ENCODE results near the gene DNAAF8.

DNAAF8 gene

DNA sequence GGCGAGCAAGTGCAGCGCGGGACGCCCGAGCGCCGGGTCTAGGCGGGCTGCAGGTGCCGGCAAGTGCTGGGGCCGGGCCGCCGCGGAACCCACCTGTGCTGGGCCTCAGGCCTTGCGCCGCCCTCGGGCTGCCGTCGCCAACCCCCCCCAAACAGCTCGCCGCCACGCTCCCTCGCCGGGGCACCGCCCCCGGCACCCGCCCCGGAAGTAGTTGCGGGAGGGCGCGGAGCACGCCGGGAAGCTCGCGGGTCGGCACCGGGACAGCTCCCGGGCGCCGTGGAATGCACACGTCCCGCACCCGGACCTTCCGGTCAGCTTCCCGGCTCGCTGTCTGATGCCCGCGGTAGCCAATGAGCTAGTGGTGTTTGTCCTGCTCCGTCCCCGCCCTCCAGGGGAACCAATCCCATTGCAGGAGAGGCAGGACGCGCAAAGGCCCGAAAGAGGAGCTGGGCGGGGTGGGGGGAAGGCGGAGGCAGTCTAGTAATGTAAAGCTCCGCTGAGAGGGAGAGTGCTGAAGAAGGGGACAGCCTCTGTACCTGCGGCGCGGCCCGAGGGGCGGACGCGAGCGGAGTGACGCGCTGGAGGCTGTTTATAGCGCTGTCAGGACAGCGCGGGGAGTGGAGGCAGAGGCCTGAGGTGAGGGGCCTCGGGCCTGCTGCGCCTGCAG lies at the start of gene DNAAF8, which contains the start of gene ANKS3:
DNAAF8 (plus strand) TSS at position 475 of the 667 bp plus-strand sequence. CDS start 1,978 bp downstream, outside the sequence.
ANKS3 (minus strand) TSS at position 209 of the 667 bp plus-strand sequence. CDS start 4,122 bp downstream, outside the sequence.
- peak; percentile 98 for DNase-seq

DNA sequence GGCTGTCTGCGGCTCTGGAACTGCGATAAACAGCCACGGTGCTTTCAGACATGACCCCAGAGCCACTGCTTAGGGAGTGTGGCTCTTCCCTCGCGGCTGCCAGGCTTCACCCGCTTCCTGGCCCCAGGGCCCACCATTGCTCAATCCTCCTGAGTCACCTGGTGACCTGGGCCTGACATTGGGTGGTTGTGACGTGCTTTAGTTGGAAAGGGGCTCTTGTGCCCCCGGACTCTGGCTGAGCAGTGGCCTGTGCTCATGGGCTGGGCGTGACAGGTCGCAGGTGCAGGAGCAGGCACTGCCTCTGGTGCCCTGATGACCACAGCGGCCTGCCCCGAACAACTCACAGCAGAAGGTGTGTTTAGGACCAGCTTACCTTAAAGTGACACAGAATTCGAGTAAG lies 49.6 kb upstream of the DNAAF8 start:
- DNase-seq: no peak

DNA sequence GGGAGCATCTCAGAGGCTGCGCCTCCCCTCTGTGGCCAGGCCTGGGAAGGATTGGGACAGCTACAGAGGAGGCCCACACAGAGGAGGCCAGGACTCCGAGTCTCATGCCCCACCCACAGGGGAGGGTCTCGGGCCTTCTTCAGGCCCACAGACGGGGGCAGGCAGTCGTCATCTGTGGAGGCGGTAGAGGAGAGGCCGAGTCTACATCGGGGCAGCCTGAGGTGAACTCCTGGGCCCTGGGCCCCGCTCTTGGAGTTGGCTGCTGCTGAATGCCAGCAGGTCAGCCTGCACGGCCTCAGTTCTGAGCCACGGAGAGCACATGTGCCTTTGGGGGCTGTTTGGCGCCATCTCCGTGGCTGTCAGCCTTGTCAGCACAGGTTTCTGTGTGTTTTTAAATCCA lies 49.0 kb upstream of the DNAAF8 start:
- no peak for DNase-seq

DNA sequence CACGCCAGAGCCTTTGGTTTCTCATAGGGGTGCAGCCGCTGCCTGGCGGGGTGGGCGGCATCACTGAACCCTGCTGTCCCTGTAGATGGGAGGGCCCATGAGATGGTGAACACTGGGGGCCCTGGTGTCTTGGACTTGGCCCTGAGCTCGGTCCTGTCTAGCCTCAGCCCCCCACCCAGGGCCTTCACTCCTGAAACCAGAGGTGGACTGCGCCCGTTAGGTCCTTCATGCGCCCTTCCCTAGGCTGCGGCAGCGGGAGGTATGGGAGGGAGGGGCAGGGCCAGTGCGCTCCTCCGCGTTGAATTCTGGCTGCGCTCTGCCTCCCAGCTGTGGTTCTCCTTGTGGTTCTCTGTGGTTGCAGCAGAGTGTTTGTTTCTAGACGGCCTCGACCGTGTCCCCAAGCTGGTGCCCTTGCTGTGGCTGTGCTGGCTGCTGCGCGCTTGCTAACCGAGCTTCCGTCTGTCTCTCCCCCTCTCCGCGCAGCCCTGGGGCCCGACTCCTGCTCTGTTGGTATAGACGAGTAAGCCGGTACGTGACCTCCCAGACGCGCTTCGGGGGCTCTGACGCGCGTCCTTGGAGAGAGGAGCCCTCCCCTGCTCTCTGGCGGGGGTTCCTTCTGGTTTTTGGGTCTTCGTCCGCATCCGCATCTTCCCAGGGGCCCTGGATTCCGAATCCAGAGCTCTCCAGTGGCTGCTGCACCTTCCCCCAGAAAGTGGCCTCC lies 48.4 kb upstream of the DNAAF8 start:
- DNase-seq: no peak

DNA sequence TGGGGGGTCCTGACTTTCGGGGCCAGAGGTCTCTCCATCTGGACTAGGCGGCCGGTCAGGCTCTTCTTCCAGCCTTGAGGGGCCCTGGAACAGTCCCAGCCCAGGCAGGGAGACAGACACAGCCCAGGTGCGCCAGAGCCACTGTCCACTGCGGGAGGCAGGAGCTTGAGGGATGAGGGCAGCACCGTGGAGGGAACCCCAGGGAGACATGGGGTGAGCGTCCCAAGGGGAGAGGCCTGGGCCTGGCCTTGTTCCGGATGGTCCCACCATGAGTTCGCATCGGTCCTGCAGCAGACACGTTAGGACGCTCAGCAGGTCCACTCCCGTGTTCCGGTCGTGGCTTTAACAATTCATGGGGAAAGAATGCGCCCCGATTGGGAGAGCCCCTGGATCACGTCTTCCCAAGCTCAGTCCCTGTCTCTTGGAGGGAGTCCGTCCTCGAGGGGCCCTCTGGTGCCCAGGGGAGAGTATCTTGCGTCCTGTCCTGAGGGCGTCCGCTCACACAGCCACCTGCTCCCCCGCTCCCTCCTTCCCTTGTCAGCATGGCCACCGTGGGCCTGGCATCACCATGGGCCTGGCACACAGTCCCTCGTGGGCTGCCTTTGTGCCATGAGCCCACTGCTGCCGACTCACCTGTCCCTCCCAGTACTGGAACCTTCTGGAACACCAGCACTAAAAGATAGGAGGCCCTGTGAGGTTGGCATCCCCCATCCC lies 47.7 kb upstream of the DNAAF8 start:
- DNase-seq: no peak

DNA sequence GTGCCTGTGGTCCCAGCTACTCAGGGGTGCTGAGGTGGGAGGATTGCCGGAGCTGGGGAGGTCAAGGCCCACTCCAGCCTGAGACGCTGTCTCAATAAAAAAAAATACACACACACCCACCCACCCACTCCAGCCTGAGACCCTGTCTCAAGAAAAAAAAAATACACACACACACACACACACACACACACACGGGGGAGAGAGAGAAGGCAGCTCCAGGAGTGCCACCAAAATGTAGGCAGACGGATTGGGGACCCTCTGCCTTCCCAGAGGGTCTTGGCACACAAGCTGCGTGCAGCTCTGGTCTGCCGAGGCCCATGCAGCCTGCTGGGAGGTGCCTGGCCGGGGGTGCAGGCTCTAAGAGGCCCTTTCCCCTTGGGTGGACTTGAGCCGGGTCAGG lies 46.9 kb upstream of the DNAAF8 start:
- no peak for DNase-seq

DNA sequence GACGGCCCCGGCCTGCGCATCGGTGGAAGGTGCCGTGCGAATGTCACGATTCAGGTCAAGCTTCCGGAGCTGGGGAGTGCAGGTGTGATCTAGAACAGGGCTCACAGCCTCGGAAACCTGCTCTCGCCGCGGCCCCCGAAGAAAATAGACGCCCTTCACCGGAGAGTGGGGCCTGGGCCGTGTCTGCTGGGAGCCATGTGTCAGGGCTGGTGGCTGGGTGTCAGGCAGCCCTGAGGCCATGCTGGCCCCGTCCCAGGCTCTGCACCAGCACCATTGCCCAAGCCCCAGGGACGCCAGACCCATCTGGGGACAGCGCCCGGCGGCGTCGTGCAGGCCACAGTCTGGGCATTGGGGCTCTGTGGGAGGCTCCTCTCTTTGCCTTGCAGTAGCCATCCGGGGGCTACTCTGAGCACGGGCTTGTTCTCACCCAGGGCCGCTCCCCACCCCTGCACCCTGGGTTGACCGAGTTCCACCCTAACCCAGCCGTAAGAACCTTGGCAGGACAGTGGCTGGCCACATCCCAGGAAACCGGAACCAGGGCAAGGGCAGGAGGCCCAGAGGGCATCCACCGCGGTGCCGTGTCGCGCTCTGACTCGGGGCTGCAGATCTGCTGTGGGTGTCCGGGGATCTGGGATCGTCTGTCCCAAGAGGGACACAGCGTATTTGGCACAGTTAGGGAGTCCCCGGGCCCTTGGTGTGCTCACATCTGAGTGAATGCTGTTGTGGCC lies 46.2 kb upstream of the DNAAF8 start:
- DNase-seq: no peak

DNA sequence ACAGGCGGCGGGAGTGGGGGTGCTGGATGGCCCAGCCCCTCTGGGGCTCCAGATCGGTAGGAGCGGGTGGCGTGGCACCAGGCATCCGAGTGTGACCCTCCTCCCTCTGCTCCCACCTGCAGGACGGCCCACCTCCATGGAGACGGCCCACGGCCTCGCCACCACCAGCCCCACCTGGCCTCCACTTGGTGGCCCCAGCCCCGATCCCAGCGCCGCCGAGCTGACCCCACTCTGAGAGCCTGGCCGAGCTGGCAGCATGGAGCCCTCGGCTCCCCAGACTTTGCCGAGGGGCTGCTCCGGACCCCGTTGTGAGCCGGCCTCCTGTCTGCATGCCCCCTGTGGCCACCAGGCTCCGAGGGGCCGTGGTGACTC lies 45.7 kb upstream of the DNAAF8 start:
- no peak for DNase-seq

DNA sequence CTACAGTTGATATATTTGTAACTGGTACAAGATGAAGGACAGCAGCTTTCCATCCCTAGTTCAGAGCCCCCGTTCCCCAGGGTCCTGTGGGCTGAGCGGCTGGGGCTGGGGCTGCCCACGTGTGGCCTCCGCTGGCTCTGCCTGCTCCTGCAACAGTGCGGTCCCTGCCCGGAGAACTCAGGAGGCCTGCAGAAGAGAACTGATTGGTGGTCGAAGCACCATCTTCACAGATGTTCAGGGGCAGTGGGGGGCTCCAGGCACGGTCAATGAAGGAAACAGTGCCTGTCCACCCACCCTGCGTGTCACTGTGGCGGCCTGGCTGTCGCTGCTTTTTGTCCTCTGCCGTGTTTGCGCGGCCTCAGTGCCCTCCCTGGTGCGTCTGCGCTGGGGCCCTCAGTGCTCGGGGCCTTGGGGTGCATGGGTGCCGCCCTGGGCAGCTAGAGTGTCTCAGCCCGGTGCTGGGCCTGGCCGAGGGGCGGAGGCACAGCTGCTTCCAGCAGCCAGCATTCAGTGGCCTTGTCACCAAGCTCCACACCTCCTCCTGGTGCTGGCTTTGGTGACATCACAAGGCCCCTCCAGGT lies 45.2 kb upstream of the DNAAF8 start:
- no peak for DNase-seq

DNA sequence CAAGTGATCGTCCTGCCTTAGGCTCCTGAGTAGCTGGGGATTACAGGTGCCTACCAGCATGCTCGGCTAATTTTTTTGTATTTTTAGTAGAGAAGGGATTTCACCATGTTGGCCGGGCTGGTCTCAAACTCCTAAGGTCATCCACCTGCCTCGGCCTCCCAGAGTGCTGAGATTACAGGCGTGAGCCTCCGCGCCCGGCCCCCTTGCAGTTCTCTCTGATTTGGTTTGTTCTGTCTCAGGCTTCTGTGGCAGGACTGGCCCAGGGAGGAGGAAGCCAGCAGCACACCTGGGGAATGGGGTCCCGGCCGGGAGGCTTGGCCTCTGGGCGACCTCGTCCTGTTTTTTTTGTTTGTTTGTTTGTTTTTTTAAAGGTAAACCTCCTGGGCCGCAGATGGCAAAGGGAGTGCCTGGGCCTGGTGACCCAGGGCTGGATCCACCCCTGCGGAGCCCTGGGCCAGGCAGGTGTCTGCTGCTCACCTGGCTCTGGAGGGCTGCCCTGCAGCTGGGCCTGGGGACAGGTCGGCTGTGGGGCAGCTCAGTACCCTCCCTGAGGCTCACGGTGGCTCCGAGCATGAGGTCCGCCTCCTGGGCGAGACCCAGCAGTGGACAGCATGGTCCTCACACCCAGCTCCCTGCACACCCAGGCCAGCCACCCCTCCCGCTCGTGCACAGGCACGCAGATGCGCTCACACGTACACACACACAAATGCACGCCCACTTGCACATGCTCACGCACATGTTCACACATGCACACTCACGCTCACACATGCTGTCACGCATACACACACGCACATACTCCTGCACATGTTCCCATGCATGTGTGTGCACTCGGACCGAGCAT lies 44.3 kb upstream of the DNAAF8 start:
- DNase-seq: no peak

DNA sequence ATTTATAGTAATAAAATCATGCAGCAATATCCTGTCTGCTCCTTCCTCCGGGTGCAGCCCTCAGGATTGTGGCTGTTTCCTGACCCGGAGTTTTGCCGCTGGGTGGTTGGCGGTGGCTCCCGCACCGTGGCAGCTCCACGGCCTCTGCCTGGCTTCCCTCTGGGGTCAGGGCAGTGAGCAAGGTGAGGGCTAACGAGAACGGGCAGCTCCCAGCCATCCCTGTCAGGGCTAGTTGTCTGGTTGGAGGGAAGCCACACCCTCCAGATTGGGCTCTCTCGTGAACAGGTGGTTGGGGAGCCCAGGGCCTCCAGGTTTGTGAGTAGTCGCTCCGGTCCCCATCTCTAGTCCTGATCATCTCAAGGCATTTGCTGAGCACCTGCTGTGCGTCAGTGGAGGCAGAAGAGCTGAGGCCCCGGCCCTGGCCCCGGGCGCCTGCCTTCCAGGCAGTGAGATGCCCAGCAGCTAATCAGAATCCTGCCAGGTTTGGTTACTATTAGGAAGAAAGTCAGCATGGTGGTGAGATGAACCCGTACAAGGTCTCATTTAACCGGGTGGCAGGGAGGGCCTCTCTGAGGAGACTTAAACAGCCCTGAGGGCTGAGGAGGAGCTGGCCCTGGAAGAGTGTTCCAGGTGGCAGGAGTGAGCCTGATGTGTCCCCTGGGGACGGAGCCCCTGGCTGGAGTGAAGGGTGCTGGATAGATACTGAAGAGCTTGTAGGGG lies 43.2 kb upstream of the DNAAF8 start:
- no peak for DNase-seq

DNA sequence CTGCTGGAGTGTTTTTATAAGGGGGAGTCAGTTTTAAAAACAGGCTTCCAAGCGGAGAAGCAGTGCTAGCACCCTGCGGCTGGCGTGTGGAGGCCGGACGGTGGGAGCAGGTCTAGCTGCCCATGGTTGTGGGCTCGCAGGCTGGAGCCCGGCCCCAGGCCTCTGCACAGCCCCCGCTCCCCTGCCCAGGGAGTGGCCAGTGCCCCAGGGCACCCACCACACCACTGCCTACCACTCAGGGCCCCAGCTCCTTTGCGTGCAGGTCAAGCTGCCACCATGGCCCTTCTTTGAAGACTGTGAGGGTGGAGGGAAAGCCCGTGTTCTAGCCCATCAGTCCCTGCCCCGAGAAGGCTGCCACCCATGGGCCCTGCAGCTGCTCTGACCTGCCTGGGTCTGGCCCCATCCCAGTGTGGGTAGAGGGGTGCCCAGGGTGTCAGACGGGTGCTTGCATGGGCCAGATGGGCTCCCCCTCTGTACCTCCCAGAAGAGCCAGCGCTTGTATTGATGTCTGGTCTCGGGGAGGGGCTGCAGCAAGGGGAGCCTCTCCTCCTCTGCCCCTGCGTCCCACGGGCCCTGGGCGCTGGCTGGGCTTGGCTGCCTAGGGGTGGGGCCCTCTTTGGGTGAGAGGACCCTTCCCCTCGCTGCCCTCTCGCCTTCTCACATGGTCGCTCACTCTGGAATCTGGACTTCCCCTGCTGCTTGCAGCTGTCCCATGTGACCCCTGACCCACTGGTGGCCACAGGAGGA lies 42.5 kb upstream of the DNAAF8 start:
- no peak for DNase-seq

DNA sequence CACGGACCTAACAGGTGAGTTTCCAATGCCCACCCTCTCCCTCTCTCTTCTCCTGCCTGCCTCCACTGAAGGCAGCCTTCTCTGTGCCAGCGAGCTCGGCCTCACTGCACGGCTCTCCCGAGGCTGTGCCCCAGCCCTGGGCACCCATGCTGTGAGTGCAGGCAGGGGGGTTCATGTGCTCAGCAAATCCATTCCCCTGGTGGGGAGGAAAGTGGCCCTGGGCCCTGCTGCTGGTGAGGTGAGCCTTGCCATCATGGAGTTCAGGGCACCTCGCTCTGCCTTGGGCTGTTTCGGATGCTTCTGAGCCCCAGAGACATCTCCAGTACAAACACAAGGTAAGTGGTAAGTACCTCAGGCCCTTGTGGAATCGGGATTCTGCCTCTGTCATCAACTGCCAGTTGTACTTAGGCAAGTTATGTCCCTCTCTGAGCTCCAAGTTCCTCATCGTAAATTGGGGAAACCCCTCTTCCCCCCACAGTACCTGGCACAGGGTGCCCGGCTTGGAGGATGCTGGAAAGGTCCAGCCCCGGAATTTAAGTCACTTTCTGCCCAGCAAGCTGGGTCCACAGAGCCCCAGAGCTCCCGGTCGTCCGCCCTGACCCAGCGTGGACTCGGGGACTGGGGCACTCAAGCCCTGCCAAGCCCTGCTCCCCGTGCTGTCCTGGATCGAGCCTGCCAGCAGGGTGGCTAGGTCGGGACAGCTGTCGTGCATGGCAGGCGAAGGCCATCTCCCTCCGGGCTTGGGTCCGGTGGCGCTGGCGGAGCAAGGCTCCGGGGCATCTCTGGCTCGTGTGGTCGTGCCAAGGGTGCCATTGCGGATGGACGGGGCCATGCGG lies 41.7 kb upstream of the DNAAF8 start:
- peak; percentile 28 for DNase-seq

DNA sequence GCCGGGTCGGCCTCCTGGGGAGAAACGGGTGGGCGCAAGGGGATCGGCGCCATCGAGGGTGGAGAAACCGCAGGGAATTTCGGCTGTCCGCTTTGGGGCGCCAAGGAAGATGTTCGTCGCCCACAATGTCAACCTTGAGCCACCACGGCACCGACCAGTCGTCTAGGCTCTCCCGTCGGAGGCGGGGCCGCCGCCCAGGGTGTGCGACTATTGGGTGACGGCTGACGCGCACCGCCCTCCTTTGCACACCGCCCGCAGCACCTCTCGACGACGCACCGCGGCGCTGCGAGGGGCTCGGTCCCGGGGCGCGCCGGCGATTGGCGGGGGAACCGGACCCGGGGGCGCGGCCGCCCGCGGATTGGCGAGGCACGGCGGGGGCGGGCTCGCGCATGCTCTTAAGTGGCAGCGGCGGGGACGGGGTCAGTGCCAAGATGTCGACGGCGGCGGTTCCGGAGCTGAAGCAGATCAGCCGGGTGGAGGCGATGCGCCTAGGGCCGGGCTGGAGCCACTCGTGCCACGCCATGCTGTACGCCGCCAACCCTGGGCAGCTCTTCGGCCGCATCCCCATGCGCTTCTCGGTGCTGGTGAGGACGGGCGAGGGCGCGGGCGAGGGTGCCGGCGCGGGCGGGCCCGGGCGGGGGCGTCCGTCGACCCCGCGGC lies 40.9 kb upstream of the DNAAF8 start, which contains the start of gene NUDT16L1:
NUDT16L1 (plus strand) TSS at position 267 of the 660 bp plus-strand sequence; CDS start at position 432, 165 bp downstream.
- DNase-seq: peak; percentile 99

DNA sequence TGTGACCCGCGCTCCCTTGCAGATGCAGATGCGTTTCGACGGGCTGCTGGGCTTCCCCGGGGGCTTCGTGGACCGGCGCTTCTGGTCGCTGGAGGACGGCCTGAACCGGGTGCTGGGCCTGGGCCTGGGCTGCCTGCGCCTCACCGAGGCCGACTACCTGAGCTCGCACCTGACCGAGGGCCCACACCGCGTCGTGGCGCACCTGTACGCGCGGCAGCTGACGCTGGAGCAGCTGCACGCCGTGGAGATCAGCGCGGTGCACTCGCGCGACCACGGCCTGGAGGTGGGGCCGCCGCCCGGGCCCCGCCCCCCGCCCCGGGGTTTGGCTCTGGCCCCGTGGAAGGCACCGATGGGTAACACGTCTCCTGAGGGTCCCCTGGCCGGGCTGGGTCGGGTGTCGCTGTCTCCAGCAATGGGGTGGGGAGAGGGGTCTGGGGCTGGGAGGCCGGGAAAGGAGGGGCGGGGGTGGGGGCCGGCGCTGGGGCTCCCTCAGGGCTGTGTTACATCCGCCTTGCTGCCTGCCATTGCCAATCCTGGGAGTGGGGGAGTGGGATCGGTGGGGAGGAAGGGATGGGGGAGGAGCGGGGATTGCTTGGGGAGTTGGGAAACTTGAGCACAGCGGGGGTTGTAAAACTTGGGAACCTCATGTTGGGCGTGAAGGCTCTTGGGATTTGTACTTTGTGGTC lies 40.2 kb upstream of the DNAAF8 start:
- peak; percentile 64 for DNase-seq

DNA sequence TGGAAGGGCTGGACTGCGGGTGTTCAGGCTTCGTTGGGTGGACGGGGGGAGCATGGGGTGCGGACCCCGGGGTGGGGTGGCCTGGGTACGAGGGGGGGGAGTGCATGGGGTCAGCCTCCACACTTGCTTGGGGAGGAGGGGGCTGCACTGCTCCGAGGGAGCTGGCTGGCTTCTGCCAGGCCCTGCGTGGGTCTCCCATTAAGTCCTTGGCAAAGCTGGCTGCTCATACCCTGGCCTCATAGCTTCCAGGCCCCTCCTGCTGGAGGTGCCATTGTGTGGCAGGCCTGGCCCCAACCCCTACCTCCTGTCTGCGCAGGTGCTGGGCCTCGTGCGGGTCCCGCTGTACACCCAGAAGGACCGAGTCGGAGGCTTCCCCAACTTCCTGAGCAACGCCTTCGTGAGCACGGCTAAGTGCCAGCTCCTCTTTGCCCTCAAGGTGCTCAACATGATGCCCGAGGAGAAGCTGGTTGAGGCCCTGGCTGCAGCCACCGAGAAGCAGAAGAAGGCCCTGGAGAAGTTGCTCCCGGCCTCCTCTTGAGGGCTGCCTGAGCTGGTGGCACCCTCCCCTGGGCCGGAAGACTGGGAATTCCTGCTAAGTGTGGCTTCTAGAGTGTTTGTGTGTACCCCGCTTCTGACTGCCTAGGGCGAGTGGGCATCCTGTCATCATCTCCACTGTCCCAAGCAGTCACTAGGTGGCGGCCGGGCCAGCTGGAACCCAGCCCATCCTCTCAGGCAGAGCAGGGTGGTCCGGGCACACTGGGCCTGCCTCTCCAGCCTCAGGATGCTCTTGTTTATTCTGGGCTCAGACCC lies 39.5 kb upstream of the DNAAF8 start:
- DNase-seq: no peak
